ENCODE data around the gene OTOA. TPM values are rescaled to one million over a fixed set of nuclear protein-coding genes. Genes with fewer than 3 reads are reported as not detected.

Gene OTOA
- total RNA-seq (2014; rRNA removed; shearing (Covaris generic)) (not detected in 2 replicates), total RNA-seq (2022) (0.09 TPM in 1 of 2 replicates, not detected in the other), Bru-seq, nascent RNA (percentile 13 among the genes with signal in this experiment), BruChase-seq, experiment 1, labeled RNA remaining after a 6-hour chase (percentile 11 among the genes with signal in this experiment), BruChase-seq, experiment 2, labeled RNA remaining after a 2-hour chase (percentile 11 among the genes with signal in this experiment)
- long read RNA-seq = 0 reads

- Histone ChIP-seq H3K4me2 (ENCODE audit: low read length) (peak within 1 kb of the TSS; percentile 49; the same call in 1 of the 2 replicates), H3K4me1 (ENCODE audit: insufficient read depth, low read length, poor library complexity, severe bottlenecking) (peaks cover 32% of the 10 kb centered on the region), H3K79me2 (ENCODE audit: insufficient read depth, low read depth, low read length) (no peaks in the 10 kb centered on the region), H2AFZ (ENCODE audit: low read length) (no peak within 1 kb of the TSS), H3K9me2 (ENCODE audit: insufficient read depth, low read length) (no peaks in the 10 kb centered on the region), H4K20me1 (ENCODE audit: insufficient read depth, low read length) (no peaks in the 10 kb centered on the region), H3K36me3 (ENCODE audit: insufficient read depth, low read length) (peaks cover 12% of the 10 kb centered on the region), H3K4me3 (ENCODE audit: low read depth, low read length, poor library complexity, severe bottlenecking) (no peak within 1 kb of the TSS), H3K9me3 (ENCODE audit: low read length) (no peaks in the 10 kb centered on the region), H3K27ac (ENCODE audit: low read depth, low read length, poor library complexity, severe bottlenecking) (no peak within 1 kb of the TSS)
- intact Hi-C loops (cut with micrococcal nuclease; ENCODE audit: unreplicated experiment) = no loop called here
- ChIA-PET POLR2A (interaction anchor here (0.8 kb wide), 1 partner anchor 1400 kb away, joined by 3 read pairs; no protein-coding TSS in a partner anchor), CTCF (ENCODE audit: unreplicated experiment) (interaction anchor here (0.6 kb wide), 1 partner anchor 901 kb away, joined by 3 read pairs; no protein-coding TSS in a partner anchor)
- no peak for TF ChIP-seq CTCF (conservative IDR thresholded peaks at IDR 0.05; ENCODE audit: low read length)
- no peak for TF ChIP-seq EZH2phosphoT487 (IDR thresholded peaks at IDR 0.05; ENCODE audit: borderline replicate concordance, low read depth, low read length)
- BruUV-seq (replicated peaks) = no TSS peak
- DNase-seq (ENCODE audit: low spot score) = no peak
Observed at GRCh38 chr16:21663889-21664647, at the start of gene OTOA. Gene OTOA (plus strand): TSS chr16:21663968. CDS start chr16:21678515, 14,547 bp downstream.

- ChIA-PET CTCF (ENCODE audit: unreplicated experiment) (no interaction called here), POLR2A (no interaction called here)
- intact Hi-C loops (cut with micrococcal nuclease; ENCODE audit: unreplicated experiment) = no loop called here
- peaks cover 63% of the 10 kb centered on the region for H3K36me3 ChIP-seq (ENCODE audit: insufficient read depth, low read length)
- no peaks in the 10 kb centered on the region for H3K9me2 ChIP-seq (ENCODE audit: insufficient read depth, low read length)
- no peak overlapping the region for H3K4me3 ChIP-seq (ENCODE audit: low read depth, low read length, poor library complexity, severe bottlenecking)
- TF ChIP-seq EZH2phosphoT487 (IDR thresholded peaks at IDR 0.05; ENCODE audit: borderline replicate concordance, low read depth, low read length) (no peak), CTCF (conservative IDR thresholded peaks at IDR 0.05; ENCODE audit: low read length) (peak; percentile 71)
- peaks cover 17% of the 10 kb centered on the region; the same call in 1 of the 2 replicates for H4K20me1 ChIP-seq (ENCODE audit: insufficient read depth, low read length)
- no TSS peak for BruUV-seq (replicated peaks)
- H3K4me2 ChIP-seq (ENCODE audit: low read length) = no peak overlapping the region
- peaks cover 50% of the 10 kb centered on the region for H3K79me2 ChIP-seq (ENCODE audit: insufficient read depth, low read depth, low read length)
- no peak overlapping the region for H3K27ac ChIP-seq (ENCODE audit: low read depth, low read length, poor library complexity, severe bottlenecking)
- H2AFZ ChIP-seq (ENCODE audit: low read length) = no peak overlapping the region
- peaks cover 44% of the 10 kb centered on the region for H3K4me1 ChIP-seq (ENCODE audit: insufficient read depth, low read length, poor library complexity, severe bottlenecking)
- no peak for DNase-seq (ENCODE audit: low spot score)
- no peaks in the 10 kb centered on the region for H3K9me3 ChIP-seq (ENCODE audit: low read length)
Observed at GRCh38 chr16:21614896-21615295, 48.9 kb upstream of the OTOA start.

Data from OCI-LY7 (cell line).